Prostate gland (tissue), 2 donors: ENCODE measurements around the gene IGBP1.
"Not testable (repeated sequence)": the region's sequence is repeated elsewhere in the genome, so short reads cannot be mapped to it uniquely, and the experiment has no call there.

Experiments used
- POLR2A ChIP-seq: fragments of 450-650 bp; IDR thresholded peaks from one replicate; pipeline ENCODE4 v1.6.1; 2016; ENCODE audit warnings: antibody characterized with exemption, mild to moderate bottlenecking
- TF ChIP-seq, protein P1 (sequence below), 4 experiments: fragments of 200-600 bp in 2 of 4; fragments of 450-650 bp in 2 of 4; sonication (generic) in 2 of 4; IDR thresholded peaks; 1 replicate in 3 of 4; 2 replicates in 1 of 4; pipeline ENCODE4 v1.5.1; 2016 to 2019; ENCODE audit warnings: antibody characterized with exemption in 4 of 4, mild to moderate bottlenecking in 2 of 4, moderate library complexity in 2 of 4

DNA sequence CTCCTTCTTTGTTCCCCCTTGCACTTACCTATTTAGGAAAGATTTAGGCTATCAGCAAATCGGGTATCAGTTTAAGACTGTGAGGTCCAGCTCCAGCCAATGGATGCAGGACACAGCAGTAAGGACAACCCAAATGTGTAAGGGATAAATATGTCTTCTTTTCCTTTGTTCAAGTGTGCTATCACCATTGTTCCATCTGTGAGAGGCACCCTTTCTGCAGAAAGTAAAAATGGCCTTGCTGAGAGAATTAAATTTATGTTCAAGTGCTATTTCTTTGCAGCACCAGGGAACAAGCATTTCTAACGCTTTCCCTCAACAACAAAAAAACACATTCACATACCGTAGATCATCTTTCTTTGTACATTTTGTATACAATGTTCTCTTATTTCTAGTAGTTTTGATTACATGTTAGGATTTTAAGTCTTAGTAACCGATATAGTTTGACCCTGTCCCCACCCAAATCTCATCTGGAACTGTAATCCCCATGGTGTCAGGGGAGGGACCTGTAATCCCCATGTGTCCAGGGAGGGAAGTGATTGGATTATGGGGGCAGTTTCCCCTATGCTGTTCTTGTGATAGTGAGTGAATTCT lies 21.7 kb upstream of the IGBP1 start:
- TF ChIP-seq, protein P1, sequence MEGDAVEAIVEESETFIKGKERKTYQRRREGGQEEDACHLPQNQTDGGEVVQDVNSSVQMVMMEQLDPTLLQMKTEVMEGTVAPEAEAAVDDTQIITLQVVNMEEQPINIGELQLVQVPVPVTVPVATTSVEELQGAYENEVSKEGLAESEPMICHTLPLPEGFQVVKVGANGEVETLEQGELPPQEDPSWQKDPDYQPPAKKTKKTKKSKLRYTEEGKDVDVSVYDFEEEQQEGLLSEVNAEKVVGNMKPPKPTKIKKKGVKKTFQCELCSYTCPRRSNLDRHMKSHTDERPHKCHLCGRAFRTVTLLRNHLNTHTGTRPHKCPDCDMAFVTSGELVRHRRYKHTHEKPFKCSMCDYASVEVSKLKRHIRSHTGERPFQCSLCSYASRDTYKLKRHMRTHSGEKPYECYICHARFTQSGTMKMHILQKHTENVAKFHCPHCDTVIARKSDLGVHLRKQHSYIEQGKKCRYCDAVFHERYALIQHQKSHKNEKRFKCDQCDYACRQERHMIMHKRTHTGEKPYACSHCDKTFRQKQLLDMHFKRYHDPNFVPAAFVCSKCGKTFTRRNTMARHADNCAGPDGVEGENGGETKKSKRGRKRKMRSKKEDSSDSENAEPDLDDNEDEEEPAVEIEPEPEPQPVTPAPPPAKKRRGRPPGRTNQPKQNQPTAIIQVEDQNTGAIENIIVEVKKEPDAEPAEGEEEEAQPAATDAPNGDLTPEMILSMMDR (IDR thresholded peaks at IDR 0.05): not testable (repeated sequence)
- TF ChIP-seq POLR2A: not testable (repeated sequence)
